ENCODE results near the gene C8G.

DNA sequence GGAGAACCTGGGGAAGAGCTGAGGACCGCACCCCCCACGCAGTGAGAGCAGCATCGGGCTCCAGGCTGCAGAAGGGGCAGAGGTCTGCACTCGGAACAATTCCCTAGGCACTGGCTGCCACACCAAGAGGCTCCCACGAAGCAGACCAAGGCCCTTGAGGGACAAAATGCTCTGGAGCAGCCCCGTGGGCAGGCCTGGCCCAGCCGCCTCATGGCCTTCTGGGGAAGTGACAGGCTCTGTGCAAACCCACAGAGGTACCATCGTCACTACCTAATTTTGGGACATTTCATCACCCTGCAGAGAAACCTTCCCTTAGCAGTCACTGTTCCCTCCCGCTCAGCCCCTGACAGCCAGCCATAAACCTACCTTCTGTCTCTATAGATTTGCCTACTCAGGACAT lies 16.5 kb upstream of the C8G start:
- TF ChIP-seq, protein P1, sequence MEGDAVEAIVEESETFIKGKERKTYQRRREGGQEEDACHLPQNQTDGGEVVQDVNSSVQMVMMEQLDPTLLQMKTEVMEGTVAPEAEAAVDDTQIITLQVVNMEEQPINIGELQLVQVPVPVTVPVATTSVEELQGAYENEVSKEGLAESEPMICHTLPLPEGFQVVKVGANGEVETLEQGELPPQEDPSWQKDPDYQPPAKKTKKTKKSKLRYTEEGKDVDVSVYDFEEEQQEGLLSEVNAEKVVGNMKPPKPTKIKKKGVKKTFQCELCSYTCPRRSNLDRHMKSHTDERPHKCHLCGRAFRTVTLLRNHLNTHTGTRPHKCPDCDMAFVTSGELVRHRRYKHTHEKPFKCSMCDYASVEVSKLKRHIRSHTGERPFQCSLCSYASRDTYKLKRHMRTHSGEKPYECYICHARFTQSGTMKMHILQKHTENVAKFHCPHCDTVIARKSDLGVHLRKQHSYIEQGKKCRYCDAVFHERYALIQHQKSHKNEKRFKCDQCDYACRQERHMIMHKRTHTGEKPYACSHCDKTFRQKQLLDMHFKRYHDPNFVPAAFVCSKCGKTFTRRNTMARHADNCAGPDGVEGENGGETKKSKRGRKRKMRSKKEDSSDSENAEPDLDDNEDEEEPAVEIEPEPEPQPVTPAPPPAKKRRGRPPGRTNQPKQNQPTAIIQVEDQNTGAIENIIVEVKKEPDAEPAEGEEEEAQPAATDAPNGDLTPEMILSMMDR (conservative IDR thresholded peaks at IDR 0.05; ENCODE audit: low read depth, low read length): no peak
- TF ChIP-seq EZH2phosphoT487 (IDR thresholded peaks at IDR 0.05; ENCODE audit: borderline replicate concordance, low read length) (no peak), EZH2 (IDR thresholded peaks at IDR 0.05; ENCODE audit: low read length, unreplicated experiment) (no peak)

Data from PC-3 (cell line).